DND-41 (cell line): Measurements from ENCODE around the gene ATP2B1.

Experiments
- ATAC-seq: fragments of 200-7000 bp; cut with Tn5 transposase; 3 replicates; pipeline ENCODE4 v1.9.1; 2021; ENCODE audit warnings: low read depth; ENCODE audit not compliant: insufficient read depth
- DNase-seq: peaks from one replicate; pipeline ENCODE4 v3.0.0-alpha.2; 2020
- H2AFZ ChIP-seq: 2 replicates; pipeline ENCODE4 v1.6.0; 2012; ENCODE audit warnings: low read depth, low read length
- H3K27ac ChIP-seq: 2 replicates; pipeline ENCODE4 v1.5.1; 2012; ENCODE audit warnings: low read length, inconsistent platforms
- H3K27me3 ChIP-seq: fragments of 200-600 bp; sonication (generic); 2 replicates; pipeline ENCODE4 v1.6.0; 2012; ENCODE audit warnings: low read length, mild to moderate bottlenecking, inconsistent platforms; ENCODE audit not compliant: insufficient read depth, poor library complexity
- H3K36me3 ChIP-seq: 2 replicates; pipeline ENCODE4 v1.5.1; 2012; ENCODE audit warnings: low read length, inconsistent platforms; ENCODE audit not compliant: insufficient read depth
- H3K4me1 ChIP-seq: 2 replicates; pipeline ENCODE4 v1.5.1; 2012; ENCODE audit warnings: mild to moderate bottlenecking, low read length; ENCODE audit not compliant: insufficient read depth
- H3K4me2 ChIP-seq: 2 replicates; pipeline ENCODE4 v1.6.0; 2012; ENCODE audit warnings: mild to moderate bottlenecking, moderate library complexity, low read length, inconsistent platforms; ENCODE audit not compliant: insufficient read depth
- H3K4me3 ChIP-seq, 2 experiments: fragments of 200-600 bp in 1 of 2; shearing (Covaris generic) in 1 of 2; 2 replicates each; pipeline ENCODE4 v1.5.1; 2012 to 2016; ENCODE audit warnings: inconsistent platforms in 2 of 2, low read length in 2 of 2, mild to moderate bottlenecking in 2 of 2, low read depth in 1 of 2, moderate library complexity in 1 of 2
- H3K79me2 ChIP-seq: 2 replicates; pipeline ENCODE4 v1.6.0; 2012; ENCODE audit warnings: low read length, inconsistent platforms; ENCODE audit not compliant: insufficient read depth
- H3K9ac ChIP-seq: 2 replicates; pipeline ENCODE4 v1.6.0; 2012; ENCODE audit warnings: low read depth, mild to moderate bottlenecking, inconsistent platforms, low read length, moderate library complexity
- H3K9me3 ChIP-seq: 2 replicates; pipeline ENCODE4 v1.5.1; 2012; ENCODE audit warnings: low read length, moderate library complexity, mild to moderate bottlenecking, inconsistent platforms; ENCODE audit not compliant: insufficient read depth, severe bottlenecking
- H4K20me1 ChIP-seq: 2 replicates; pipeline ENCODE4 v1.6.0; 2012; ENCODE audit warnings: low read length; ENCODE audit not compliant: insufficient read depth
- CTCF ChIP-seq: IDR thresholded peaks from 2 replicates; pipeline ENCODE4 v1.5.1; 2012; ENCODE audit warnings: borderline replicate concordance, low read length, moderate library complexity, mild to moderate bottlenecking; ENCODE audit not compliant: poor library complexity, severe bottlenecking; ENCODE audit errors: extremely low read depth
- EZH2 ChIP-seq: IDR thresholded peaks from 3 replicates; pipeline ENCODE4 v1.6.1; 2012; ENCODE audit warnings: borderline replicate concordance, low read depth, mild to moderate bottlenecking, moderate library complexity, low read length, inconsistent platforms; ENCODE audit not compliant: severe bottlenecking

The ATP2B1 gene

GRCh38 chr12:89622115-89622514 lies 86.5 kb downstream of the ATP2B1 start:
- Histone ChIP-seq H3K27me3 (no peaks in the 10 kb centered on the region), H3K9ac (no peak overlapping the region), H3K4me3 (no peak overlapping the region), H4K20me1 (no peaks in the 10 kb centered on the region), H3K36me3 (peaks cover 21% of the 10 kb centered on the region), H2AFZ (no peak overlapping the region), H3K27ac (no peak overlapping the region), H3K9me3 (no peaks in the 10 kb centered on the region), H3K4me1 (no peaks in the 10 kb centered on the region), H3K4me2 (no peak overlapping the region), H3K79me2 (no peaks in the 10 kb centered on the region)
- no peak for ATAC-seq
- TF ChIP-seq EZH2 = no peak
- no peak for TF ChIP-seq CTCF
- DNase-seq = no peak

GRCh38 chr12:89621521-89621920 lies 87.1 kb downstream of the ATP2B1 start:
- H3K4me1 ChIP-seq = no peaks in the 10 kb centered on the region
- H3K79me2 ChIP-seq = no peaks in the 10 kb centered on the region
- DNase-seq (no peak), ATAC-seq (no peak)
- TF ChIP-seq EZH2 = no peak
- TF ChIP-seq CTCF = no peak
- H3K9ac ChIP-seq = no peak overlapping the region
- no peak overlapping the region for H3K4me2 ChIP-seq
- no peaks in the 10 kb centered on the region for H3K27me3 ChIP-seq
- no peaks in the 10 kb centered on the region for H3K9me3 ChIP-seq
- H3K4me3 ChIP-seq = no peak overlapping the region
- no peaks in the 10 kb centered on the region for H4K20me1 ChIP-seq
- H3K27ac ChIP-seq = no peak overlapping the region
- no peak overlapping the region for H2AFZ ChIP-seq
- H3K36me3 ChIP-seq = peaks cover 17% of the 10 kb centered on the region

- H2AFZ ChIP-seq = no peak overlapping the region
- TF ChIP-seq EZH2 = no peak
- no peak for TF ChIP-seq CTCF
- H3K27me3 ChIP-seq = no peaks in the 10 kb centered on the region
- ATAC-seq = no peak
- H3K36me3 ChIP-seq = peaks cover 11% of the 10 kb centered on the region
- no peak for DNase-seq
- no peaks in the 10 kb centered on the region for H3K9me3 ChIP-seq
- no peaks in the 10 kb centered on the region for H4K20me1 ChIP-seq
- no peak overlapping the region for H3K4me3 ChIP-seq
- no peak overlapping the region for H3K27ac ChIP-seq
- no peak overlapping the region for H3K4me2 ChIP-seq
- no peak overlapping the region for H3K9ac ChIP-seq
- H3K79me2 ChIP-seq = no peaks in the 10 kb centered on the region
- no peaks in the 10 kb centered on the region for H3K4me1 ChIP-seq
Observed at GRCh38 chr12:89619764-89620163, 88.9 kb downstream of the ATP2B1 start.
